Measurements from ENCODE around the gene GLUL. TPM values are rescaled to one million over a fixed set of nuclear protein-coding genes. Genes with fewer than 3 reads are reported as not detected.
A peak's percentile ranks its signal among the peaks of the same experiment; 100 is the strongest.

GLUL gene
- total RNA-seq (2014; rRNA removed; shearing (Covaris generic)): 94.2 and 114 TPM in 2 replicates

GRCh38 chr1:182391362-182392049 lies at the start of gene GLUL:
Gene GLUL, minus strand, starts transcription at chr1:182391790. Its CDS starts 3,053 bp downstream, at chr1:182388737.
- DNase-seq (ENCODE audit: low read depth): peak; percentile 91

GRCh38 chr1:182438326-182438725 lies 46.7 kb upstream of the GLUL start:
- DNase-seq (ENCODE audit: low read depth): no peak

GRCh38 chr1:182433580-182433979 lies 42.0 kb upstream of the GLUL start:
- no peak for DNase-seq (ENCODE audit: low read depth)

GRCh38 chr1:182431278-182431677 lies 39.7 kb upstream of the GLUL start:
- no peak for DNase-seq (ENCODE audit: low read depth)

- peak; percentile 71 for DNase-seq (ENCODE audit: low read depth)
Observed at GRCh38 chr1:182430263-182431068, 38.9 kb upstream of the GLUL start.

- DNase-seq (ENCODE audit: low read depth): no peak
Observed at GRCh38 chr1:182428043-182428442, 36.5 kb upstream of the GLUL start.

- no peak for DNase-seq (ENCODE audit: low read depth)
Observed at GRCh38 chr1:182426442-182427430, 35.1 kb upstream of the GLUL start.

GRCh38 chr1:182415789-182416188 lies 24.2 kb upstream of the GLUL start:
- DNase-seq (ENCODE audit: low read depth): no peak

- no peak for DNase-seq (ENCODE audit: low read depth)
Observed at GRCh38 chr1:182413969-182414368, 22.4 kb upstream of the GLUL start.

GRCh38 chr1:182413486-182413885 lies 21.9 kb upstream of the GLUL start:
- no peak for DNase-seq (ENCODE audit: low read depth)

- DNase-seq (ENCODE audit: low read depth): no peak
Observed at GRCh38 chr1:182410620-182411273, 19.2 kb upstream of the GLUL start.

- no peak for DNase-seq (ENCODE audit: low read depth)
Observed at GRCh38 chr1:182410138-182410537, 18.5 kb upstream of the GLUL start.

- DNase-seq (ENCODE audit: low read depth): no peak
Observed at GRCh38 chr1:182408435-182409075, 17.0 kb upstream of the GLUL start.

GRCh38 chr1:182407724-182408123 lies 16.1 kb upstream of the GLUL start:
- DNase-seq (ENCODE audit: low read depth): no peak

- no peak for DNase-seq (ENCODE audit: low read depth)
Observed at GRCh38 chr1:182406012-182406411, 14.4 kb upstream of the GLUL start.

GRCh38 chr1:182405578-182405977 lies 14.0 kb upstream of the GLUL start:
- no peak for DNase-seq (ENCODE audit: low read depth)

- DNase-seq (ENCODE audit: low read depth): no peak
Observed at GRCh38 chr1:182404781-182405180, 13.2 kb upstream of the GLUL start.

GRCh38 chr1:182400567-182400966 lies 9.0 kb upstream of the GLUL start, which contains the start of gene TEDDM1:
Gene TEDDM1, minus strand, starts transcription at chr1:182400667. Its CDS starts 182 bp downstream, at chr1:182400485.
- DNase-seq (ENCODE audit: low read depth): no peak

GRCh38 chr1:182397653-182398393 lies 6.2 kb upstream of the GLUL start:
- DNase-seq (ENCODE audit: low read depth): no peak

- no peak for DNase-seq (ENCODE audit: low read depth)
Observed at GRCh38 chr1:182395906-182396305, 4.3 kb upstream of the GLUL start.

Measured in Daoy (cell line).